Measurements from ENCODE around the gene VCL. TPM values are rescaled to one million over a fixed set of nuclear protein-coding genes. Genes with fewer than 3 reads are reported as not detected.

VCL gene
- total and polyA plus RNA-seq, 2 of the 8 experiments (the other 6 are each of a cell fraction or from before 2014, with no cell fraction given) = 119 to 377 TPM

DNA sequence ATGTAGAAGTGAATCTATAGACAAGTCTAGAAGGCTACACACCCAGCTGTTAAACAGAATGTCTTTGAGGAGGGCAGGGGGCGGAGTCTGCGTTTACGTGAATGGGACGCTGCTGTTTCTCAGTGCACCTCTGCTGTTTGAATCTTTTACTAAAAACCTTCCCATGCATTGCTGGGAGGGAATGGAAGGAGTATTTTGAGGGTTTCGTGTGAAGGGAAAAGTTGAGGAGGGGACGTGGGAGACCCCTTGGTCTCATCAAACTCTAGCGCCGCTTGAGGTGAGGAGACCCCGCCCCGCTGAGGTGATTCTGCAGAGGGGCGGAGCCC lies 492 bp upstream of the VCL start:
- H3K27ac ChIP-seq (ENCODE audit: low read depth, low read length) = peak overlapping the region; percentile 87; the same call in 1 of the 2 replicates
- TF ChIP-seq SP1 (IDR thresholded peaks at IDR 0.05; ENCODE audit: low read depth, low read length) (no peak), EZH2 (IDR thresholded peaks at IDR 0.05; ENCODE audit: low read depth, low read length, severe bottlenecking) (no peak), ASH2L (IDR thresholded peaks at IDR 0.05; ENCODE audit: low read length) (peak; percentile 9), CHD2 (IDR thresholded peaks at IDR 0.05; ENCODE audit: low read length) (no peak), FOSL1 (IDR thresholded peaks at IDR 0.05; ENCODE audit: insufficient read depth, low read depth, low read length) (no peak), SAP30 (IDR thresholded peaks at IDR 0.05; ENCODE audit: insufficient read depth, insufficient replicate concordance, low read length) (no peak), BACH1 (IDR thresholded peaks at IDR 0.05; ENCODE audit: low read length) (no peak)

More for the DNA sequence above, 492 bp upstream of the VCL start:
- Histone ChIP-seq H3K79me1 (ENCODE audit: low read depth, low read length) (no peaks in the 10 kb centered on the region; the same call in 1 of the 2 replicates), H2BK5ac (ENCODE audit: low read depth, low read length) (peak overlapping the region; percentile 89), H2AK5ac (ENCODE audit: low read depth, low read length) (no peak overlapping the region), H3K23ac (ENCODE audit: insufficient read length) (no peak overlapping the region), H3K79me2 (ENCODE audit: control insufficient read depth in 1 of 2, insufficient read depth in 2 of 2, low read length in 2 of 2) (peaks cover 36 to 45% of the 10 kb centered on the region in 2 experiments), H3K18ac (ENCODE audit: extremely low read depth, low read length) (peak overlapping the region; percentile 89), H2BK120ac (replicated peaks; ENCODE audit: low read depth, low read length) (no peak overlapping the region), H2BK12ac (ENCODE audit: low read depth, low read length) (peak overlapping the region; percentile 93; the same call in 1 of the 2 replicates), H3K14ac (ENCODE audit: insufficient read length) (no peak overlapping the region), H4K91ac (replicated peaks; ENCODE audit: insufficient read length, low read length) (no peak overlapping the region), H3K9me3 (ENCODE audit: insufficient read depth in 2 of 2, low read depth in 1 of 2, low read length in 1 of 2) (no peaks in the 10 kb centered on the region), H3K4me3 (ENCODE audit: extremely low read depth in 1 of 4, insufficient read depth in 2 of 4, low read depth in 3 of 4, low read length in 4 of 4) (peak overlapping the region; percentile 60 to 99 (median 81)), H3K4ac (replicated peaks; ENCODE audit: insufficient read length, low read depth, low read length) (no peak overlapping the region), H3K9ac (replicated peaks in 1 of 4; ENCODE audit: extremely low read depth in 1 of 4, low read depth in 3 of 4, low read length in 3 of 4) (peak overlapping the region in 3 of 4 experiments; percentile 70 to 92 (median 78); a peak in 6 of 7 replicates), H2BK15ac (ENCODE audit: low read length) (peak overlapping the region; percentile 88; the same call in 1 of the 2 replicates), H2BK20ac (ENCODE audit: low read length) (peak overlapping the region; percentile 68; the same call in 1 of the 2 replicates), H3K4me1 (replicated peaks in 1 of 4; ENCODE audit: control insufficient read depth in 3 of 4, insufficient read depth in 4 of 4, low read length in 3 of 4) (peaks cover 0 to 6% (median 3%) of the 10 kb centered on the region in 4 experiments; a peak in 6 of 7 replicates), H3K56ac (replicated peaks; ENCODE audit: insufficient read length, low read depth, low read length) (peak overlapping the region; percentile 90), H2AFZ (ENCODE audit: low read length) (0 out of 2 replicates have a peak overlapping the region, but pooled peaks have one; percentile 76), H3K23me2 (ENCODE audit: low read depth, low read length) (peaks cover 14% of the 10 kb centered on the region), H4K5ac (ENCODE audit: insufficient read length, low read depth, low read length) (peak overlapping the region; percentile 92), H3K27me3 (replicated peaks in 1 of 4; ENCODE audit: control insufficient read depth in 3 of 4, extremely low read depth in 1 of 4, insufficient read depth in 3 of 4, low read length in 3 of 4) (no peaks in the 10 kb centered on the region), H4K20me1 (replicated peaks in 1 of 2; ENCODE audit: control insufficient read depth in 1 of 2, insufficient read depth in 2 of 2, low read length in 2 of 2) (peaks cover 16% of the 10 kb centered on the region in 2 experiments), H4K8ac (ENCODE audit: extremely low read depth, insufficient read depth, low read length) (no peak overlapping the region), H3K36me3 (ENCODE audit: control insufficient read depth in 2 of 4, insufficient read depth in 4 of 4, low read length in 3 of 4) (peaks cover 0 to 8% (median 1%) of the 10 kb centered on the region in 4 experiments; a peak in 2 of 8 replicates), H3K4me2 (ENCODE audit: insufficient read depth in 1 of 2, low read depth in 2 of 2, low read length in 2 of 2) (peak overlapping the region; percentile 77 to 92)
- DNase-seq (ENCODE audit: low read depth in 1 of 2, low spot score in 2 of 2) (no peak), FAIRE-seq (no peak)
- ChIA-PET POLR2A (ENCODE audit: partially characterized antibody) (interaction anchor here (0.5 to 13.2 kb wide), 18 partner anchors 8 to 224 kb away, joined by 3 to 261 read pairs (median 5); no protein-coding TSS in a partner anchor), CTCF (ENCODE audit: partially characterized antibody) (interaction anchor here (1.2 to 4.1 kb wide), 2 partner anchors 11 to 57 kb away, joined by 3 to 16 read pairs; no protein-coding TSS in a partner anchor)
- 3% methylated on average over 11 of the region's 11 CpGs; no CpG with 5 or more reads in 1 of the 2 experiments for WGBS, 2 experiments (ENCODE audit: extremely low coverage in 1 of 2, insufficient coverage in 1 of 2, insufficient read length in 1 of 2, insufficient replicate concordance in 2 of 2, low coverage in 1 of 2, low lambda C conversion rate in 2 of 2, missing lambda C conversion rate in 1 of 2)

Measured in H1 (cell line).